HEK293T (cell line): ENCODE measurements around the gene LAMA1.

ENCODE experiments used
- ARNT ChIP-seq: fragments of 450-650 bp; IDR thresholded peaks from 2 replicates; pipeline ENCODE4 v1.6.1; 2017; ENCODE audit warnings: mild to moderate bottlenecking
- BHLHE40 ChIP-seq: fragments of 450-650 bp; IDR thresholded peaks from 2 replicates; pipeline ENCODE4 v1.6.1; 2016; ENCODE audit warnings: mild to moderate bottlenecking, moderate library complexity, borderline replicate concordance
- ELF4 ChIP-seq: fragments of 450-650 bp; IDR thresholded peaks from 2 replicates; pipeline ENCODE4 v1.6.1; 2017; ENCODE audit warnings: antibody characterized with exemption
- FOXK2 ChIP-seq: fragments of 450-650 bp; IDR thresholded peaks from 2 replicates; pipeline ENCODE4 v1.6.1; 2016; ENCODE audit warnings: mild to moderate bottlenecking
- FOXM1 ChIP-seq: fragments of 450-650 bp; IDR thresholded peaks from 2 replicates; pipeline ENCODE4 v1.6.1; 2017; ENCODE audit warnings: mild to moderate bottlenecking, borderline replicate concordance
- HDGF ChIP-seq: fragments of 450-650 bp; IDR thresholded peaks from 2 replicates; pipeline ENCODE4 v1.6.1; 2017; ENCODE audit warnings: antibody characterized with exemption, borderline replicate concordance
- NFRKB ChIP-seq: fragments of 450-650 bp; IDR thresholded peaks from 2 replicates; pipeline ENCODE4 v1.6.1; 2016; ENCODE audit warnings: mild to moderate bottlenecking, moderate library complexity
- SP1 ChIP-seq: fragments of 450-650 bp; IDR thresholded peaks from 2 replicates; pipeline ENCODE4 v1.6.1; 2017
- SUZ12 ChIP-seq: fragments of 450-650 bp; IDR thresholded peaks from 2 replicates; pipeline ENCODE4 v1.6.1; 2016; ENCODE audit warnings: mild to moderate bottlenecking
- TARDBP ChIP-seq: fragments of 450-650 bp; IDR thresholded peaks from 2 replicates; pipeline ENCODE4 v1.6.1; 2016
- ZNF384 ChIP-seq: fragments of 450-650 bp; IDR thresholded peaks from 2 replicates; pipeline ENCODE4 v1.6.1; 2016

GRCh38 chr18:7089369-7089768, 28.2 kb downstream of the LAMA1 start:
- TF ChIP-seq FOXK2 (no peak), SUZ12 (no peak), NFRKB (no peak), TARDBP (no peak), ARNT (no peak), ZNF384 (no peak), ELF4 (no peak), FOXM1 (no peak), BHLHE40 (no peak), HDGF (no peak), SP1 (no peak)
